A549 treated with RU486 at 1 μM for 4 hours (cell line): ENCODE data around the gene SH2D3A. TPM values are rescaled to one million over a fixed set of nuclear protein-coding genes. Genes with fewer than 3 reads are reported as not detected.

Experiments
- total RNA-seq: library from RNA; stranded (reverse); fragments of 200-300 nt; extraction: Qiagen RNA extraction; gene quantifications from 5 replicates; pipeline ENCODE4 v1.2.3, GENCODE V29; 2022; ENCODE audit warnings: low read depth

The SH2D3A gene
- 12.1 to 16.8 TPM (median 14.5 TPM) in 5 replicates for total RNA-seq

DNA sequence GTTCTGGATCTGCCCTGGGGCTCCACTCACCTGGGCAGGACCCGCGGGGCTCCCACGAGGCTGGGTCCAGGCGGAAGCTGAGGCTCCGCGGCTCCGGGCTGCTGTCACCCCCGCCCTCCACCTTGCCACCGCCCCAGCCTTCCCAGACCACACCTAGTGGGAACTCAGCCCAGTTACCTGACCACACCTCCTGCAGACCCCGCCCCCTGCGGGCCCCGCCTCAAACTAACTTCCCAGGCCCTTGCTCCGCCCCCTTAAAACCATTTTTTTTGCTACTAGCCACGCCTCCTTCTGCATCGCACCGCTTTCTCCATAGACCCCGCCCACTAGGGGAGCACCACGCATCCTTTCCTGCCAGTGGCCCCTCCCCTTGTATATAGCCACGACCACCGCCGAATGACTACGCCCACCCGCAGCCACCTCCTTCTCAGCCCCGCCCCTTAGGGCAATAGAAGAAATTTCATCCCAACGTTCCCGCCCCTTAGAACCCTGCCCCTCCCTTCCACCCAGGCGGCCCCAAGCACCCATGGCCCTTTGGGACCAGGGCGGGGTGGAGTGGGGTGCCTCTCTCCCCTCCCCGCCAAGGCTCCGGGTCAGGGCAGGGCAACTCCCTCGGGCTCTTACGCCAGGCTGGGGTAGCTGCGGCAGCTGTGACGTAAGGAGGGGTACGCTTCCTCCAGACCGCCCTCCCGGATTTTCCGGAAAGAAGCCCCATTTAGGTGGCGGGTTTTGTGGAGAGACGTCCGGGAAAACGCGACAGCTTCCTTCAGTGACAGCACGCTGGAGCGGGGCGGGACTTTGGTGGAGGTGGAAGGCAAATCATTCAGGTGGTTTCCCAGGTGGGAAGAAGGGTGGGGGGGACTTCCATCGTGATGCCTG, at the start of gene SH2D3A:
TSS of gene SH2D3A (minus strand) at position 79 of the 879 bp plus-strand sequence. CDS start 3,687 bp downstream, outside the sequence.

DNA sequence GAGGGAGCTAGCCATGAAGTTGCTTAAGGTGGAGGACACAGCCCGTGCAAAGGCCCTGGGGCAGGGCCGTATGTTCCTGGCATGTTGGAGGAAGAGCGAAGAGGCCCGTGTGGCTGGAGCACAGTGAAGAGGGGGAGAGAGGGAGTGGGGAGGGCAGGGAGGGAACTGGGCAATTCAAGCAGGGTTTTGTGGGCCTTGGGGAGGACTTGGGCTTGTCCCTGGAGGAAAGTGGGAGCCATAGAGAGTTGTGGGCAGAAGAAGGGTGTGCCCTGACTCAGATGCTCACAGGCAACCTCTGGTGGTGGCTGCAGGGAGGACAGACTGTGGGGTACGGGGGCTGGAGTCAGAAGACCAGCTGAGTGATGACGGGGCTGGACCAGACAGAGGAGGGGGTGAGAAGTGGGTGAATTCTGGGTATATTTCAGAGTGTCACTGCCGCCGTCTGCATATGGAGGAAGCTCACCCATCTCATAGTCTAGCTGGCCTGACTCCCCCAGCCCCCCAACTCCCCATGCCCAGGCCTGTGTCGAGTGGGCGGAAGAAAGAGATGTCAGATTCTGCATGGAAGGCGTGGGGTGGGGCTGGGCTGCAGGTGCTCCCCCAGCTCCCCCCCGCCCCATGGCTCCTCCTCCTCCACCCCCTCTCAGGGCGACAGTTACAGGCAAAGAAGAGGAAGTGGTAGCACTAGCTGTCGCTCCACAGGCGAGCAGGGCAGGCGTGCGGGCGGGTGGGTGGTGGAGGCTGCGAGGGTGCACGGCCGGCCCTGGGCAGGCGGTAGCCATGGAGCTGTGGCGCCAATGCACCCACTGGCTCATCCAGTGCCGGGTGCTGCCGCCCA, 5.0 kb upstream of the SH2D3A start, which contains the start of gene VAV1:
TSS of gene VAV1 (plus strand) at position 681 of the 838 bp plus-strand sequence. CDS start at position 781, 100 bp downstream.

DNA sequence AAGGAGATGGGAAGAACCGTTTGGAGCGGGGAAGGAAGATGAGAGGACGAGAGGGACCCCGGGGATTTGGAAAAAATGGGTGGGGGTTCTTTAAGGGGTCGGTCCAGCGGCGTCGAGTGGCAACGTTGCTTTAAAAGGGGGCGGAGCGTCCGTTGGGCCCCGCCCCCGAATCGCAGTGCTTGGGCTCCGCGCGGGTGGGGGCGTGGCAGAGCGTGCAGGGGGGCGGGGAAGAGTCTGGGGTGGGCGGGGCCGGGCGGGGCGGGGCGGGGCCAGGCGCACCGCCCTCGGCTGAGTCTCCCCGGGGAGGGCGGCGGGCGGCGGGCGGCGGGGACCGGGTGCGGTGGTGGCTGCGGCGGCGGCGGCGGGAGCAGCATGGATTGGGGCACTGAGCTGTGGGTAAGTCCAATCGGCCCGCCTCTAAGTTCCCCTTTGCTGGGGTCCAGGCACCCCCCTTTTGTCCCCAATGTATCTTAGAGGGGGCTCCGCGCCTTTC, 27.8 kb downstream of the SH2D3A start, which contains the start of gene TRIP10:
TSS of gene TRIP10 (plus strand) at position 291 of the 493 bp plus-strand sequence. CDS start at position 373, 82 bp downstream.

DNA sequence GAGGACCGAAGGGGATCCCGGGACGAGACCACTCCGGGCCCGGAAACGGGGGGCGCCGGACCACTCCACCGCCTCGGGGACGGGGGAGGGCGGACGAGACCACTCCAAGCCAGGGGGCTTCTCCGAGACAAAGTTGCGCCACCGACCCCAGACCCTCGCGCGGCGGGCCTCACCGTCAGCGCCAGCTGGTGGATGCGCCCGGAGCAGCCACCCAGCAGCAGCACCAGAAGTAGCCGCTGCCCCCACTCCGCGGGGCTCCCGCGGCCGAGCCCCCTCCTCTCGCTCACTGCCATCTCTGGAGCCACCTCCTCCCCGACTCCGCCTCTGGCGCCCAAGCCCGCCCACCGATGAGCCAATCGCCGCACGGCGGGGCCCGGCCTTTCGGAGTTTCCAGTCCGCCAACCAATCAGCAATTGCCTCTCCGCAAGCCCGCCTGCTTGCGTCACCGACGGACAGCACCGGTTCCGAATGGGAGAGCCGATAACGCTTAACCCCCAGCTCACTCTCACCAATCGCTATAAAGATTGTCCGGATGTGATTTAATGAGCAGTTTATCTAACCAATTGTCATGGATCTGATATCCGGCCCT, 29.9 kb downstream of the SH2D3A start, which contains the start of gene GPR108:
TSS of gene GPR108 (minus strand) at position 297 of the 589 bp plus-strand sequence. CDS start at position 293, 4 bp downstream.

DNA sequence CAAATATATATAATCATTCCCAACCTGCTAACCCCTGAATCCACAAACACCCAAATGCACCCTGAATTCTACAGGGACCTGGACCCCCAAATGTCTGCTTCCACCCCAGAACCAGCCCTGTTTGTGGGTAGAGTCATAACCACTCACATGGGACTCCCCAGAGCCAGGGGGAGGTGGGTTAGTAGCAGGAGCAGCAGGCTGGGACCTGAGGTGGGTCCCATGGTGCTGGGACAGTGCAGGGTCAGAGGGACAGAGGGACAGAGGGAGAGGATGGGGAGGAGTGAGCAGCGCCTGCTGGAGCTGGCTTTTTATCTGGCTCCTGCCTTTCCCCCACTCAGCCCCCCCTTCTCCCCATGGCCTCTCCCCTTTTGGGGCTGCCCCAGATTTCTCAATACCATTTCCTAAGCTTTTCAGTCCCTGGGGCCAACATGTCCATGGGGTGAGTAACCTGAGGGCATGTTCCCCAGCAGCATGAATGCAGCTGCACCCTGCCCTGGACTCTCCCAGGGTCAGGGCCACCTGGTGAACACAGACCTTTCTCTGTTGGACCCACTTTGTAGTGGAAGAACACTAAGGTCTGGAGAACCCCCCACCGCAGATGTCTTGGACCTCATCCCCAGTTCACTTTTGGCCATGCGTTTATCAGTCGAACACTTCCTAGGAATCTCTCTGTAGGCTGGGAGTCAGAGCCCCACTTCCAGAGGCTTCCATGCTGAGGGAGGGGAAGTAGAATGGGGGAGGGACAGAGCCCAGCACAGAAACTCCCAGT, 46.7 kb downstream of the SH2D3A start, which contains the start of gene C3:
TSS of gene C3 (minus strand) at position 282 of the 769 bp plus-strand sequence. CDS start at position 221, 61 bp downstream.

Other genes with a start within 250 kb of the SH2D3A start
- 4.7 to 8.9 TPM (median 7.0 TPM) in 5 replicates for gene TNFSF9, start 236.4 kb downstream of the SH2D3A start, total RNA-seq
- 13.5 to 28.3 TPM (median 24.8 TPM) in 5 replicates for gene CD70, start 176.3 kb downstream of the SH2D3A start, total RNA-seq
- 0.05 to 0.13 TPM (median 0.07 TPM) in 4 of 5 replicates, not detected in the other for gene TNFSF14, start 97.3 kb downstream of the SH2D3A start, total RNA-seq
- 34.0 to 64.4 TPM (median 45.2 TPM) in 5 replicates for gene C3, start 46.8 kb downstream of the SH2D3A start, total RNA-seq
- gene GPR108, start 29.9 kb downstream of the SH2D3A start, total RNA-seq = 25.8 to 40.2 TPM (median 37.7 TPM) in 5 replicates
- 55.9 to 66.1 TPM (median 62.1 TPM) in 5 replicates for gene TRIP10, start 27.8 kb downstream of the SH2D3A start, total RNA-seq
- gene VAV1, start 5.3 kb upstream of the SH2D3A start, total RNA-seq = 6.2 to 9.7 TPM (median 6.6 TPM) in 5 replicates
- 4.3 to 6.9 TPM (median 5.2 TPM) in 5 replicates for gene ADGRE1, start 120.1 kb upstream of the SH2D3A start, total RNA-seq